WTC11 (cell line): Measurements from ENCODE around the gene ANTXR1. TPM values are rescaled to one million over a fixed set of nuclear protein-coding genes. Genes with fewer than 3 reads are reported as not detected.

Experiments
- ATAC-seq: fragments of 200-7000 bp; cut with Tn5 transposase; 2 replicates; pipeline ENCODE4 v1.10.0; 2021; ENCODE audit warnings: mild to moderate bottlenecking, moderate library complexity
- CTCF ChIA-PET: fragments of 300-600 bp; sonication (Branson Sonifier 250); formaldehyde crosslinking; loops from one replicate; lab custom pipeline; 2021; ENCODE audit warnings: antibody characterized with exemption; lab: Charles Lee
- POLR2A ChIA-PET: fragments of 350-600 bp; sonication (Branson Sonifier 250); formaldehyde crosslinking; loops from one replicate; lab custom pipeline; 2021; ENCODE audit warnings: antibody characterized with exemption; lab: Charles Lee
- DNase-seq: peaks from one replicate; pipeline ENCODE4 v3.0.0; 2021; ENCODE audit warnings: low spot score
- H3K27ac Mint-ChIP-seq: 2 replicates; pipeline ENCODE4 v1.8.0; 2021; ENCODE audit warnings: mixed read lengths
- H3K27me3 Mint-ChIP-seq: 2 replicates; pipeline ENCODE4 v1.8.0; 2021; ENCODE audit warnings: low read depth, mild to moderate bottlenecking, moderate library complexity, mixed read lengths
- H3K36me3 Mint-ChIP-seq: 2 replicates; pipeline ENCODE4 v1.8.0; 2021; ENCODE audit warnings: mixed read lengths
- H3K4me1 Mint-ChIP-seq: 2 replicates; pipeline ENCODE4 v1.8.0; 2022; ENCODE audit warnings: mixed read lengths
- H3K4me3 Mint-ChIP-seq: 2 replicates; pipeline ENCODE4 v1.8.0; 2021; ENCODE audit warnings: mild to moderate bottlenecking, moderate library complexity, mixed read lengths
- H3K9me3 Mint-ChIP-seq: 2 replicates; pipeline ENCODE4 v1.8.0; 2021; ENCODE audit warnings: mixed read lengths
- CREB1 ChIP-seq: sonication (generic); formaldehyde crosslinking; IDR thresholded peaks from 2 replicates; pipeline ENCODE4 v1.8.0; 2023; ENCODE audit warnings: mild to moderate bottlenecking, missing genetic modification reagents
- EMX1 ChIP-seq: fragments of 250-450 bp; sonication (Bioruptor Pico); IDR thresholded peaks from 2 replicates; pipeline ENCODE4 v1.8.0; 2021; ENCODE audit warnings: mild to moderate bottlenecking
- ESRRA ChIP-seq: sonication (generic); formaldehyde crosslinking; IDR thresholded peaks from 2 replicates; pipeline ENCODE4 v1.8.1; 2022; ENCODE audit warnings: mild to moderate bottlenecking, missing genetic modification reagents, borderline replicate concordance
- FOXK1 ChIP-seq: sonication (generic); formaldehyde crosslinking; IDR thresholded peaks from 2 replicates; pipeline ENCODE4 v1.8.0; 2022; ENCODE audit warnings: mild to moderate bottlenecking, moderate library complexity, missing genetic modification reagents
- FOXP1 ChIP-seq: sonication (generic); formaldehyde crosslinking; IDR thresholded peaks from 2 replicates; pipeline ENCODE4 v1.8.0; 2022; ENCODE audit warnings: missing genetic modification reagents, mild to moderate bottlenecking, moderate library complexity, borderline replicate concordance
- GABPB1 ChIP-seq: sonication (generic); formaldehyde crosslinking; IDR thresholded peaks from 2 replicates; pipeline ENCODE4 v1.8.1; 2023; ENCODE audit warnings: mild to moderate bottlenecking, missing genetic modification reagents
- GRHL2 ChIP-seq: fragments of 250-450 bp; sonication (Bioruptor Pico); IDR thresholded peaks from 2 replicates; pipeline ENCODE4 v1.8.0; 2022; ENCODE audit warnings: mild to moderate bottlenecking, moderate library complexity; ENCODE audit not compliant: insufficient replicate concordance, severe bottlenecking
- JAZF1 ChIP-seq: fragments of 250-450 bp; sonication (Bioruptor Pico); IDR thresholded peaks from 2 replicates; pipeline ENCODE4 v1.9.0; 2021; ENCODE audit warnings: moderate library complexity, mild to moderate bottlenecking, inconsistent platforms
- JUN ChIP-seq: sonication (generic); formaldehyde crosslinking; IDR thresholded peaks from 2 replicates; pipeline ENCODE4 v1.8.0; 2023; ENCODE audit warnings: mild to moderate bottlenecking, missing genetic modification reagents
- MXD4 ChIP-seq: fragments of 250-450 bp; sonication (Bioruptor Pico); IDR thresholded peaks from 2 replicates; pipeline ENCODE4 v1.8.0; 2021; ENCODE audit warnings: mild to moderate bottlenecking, moderate library complexity, borderline replicate concordance
- NFE2L1 ChIP-seq: sonication (generic); formaldehyde crosslinking; IDR thresholded peaks from 2 replicates; pipeline ENCODE4 v1.8.1; 2023; ENCODE audit warnings: missing genetic modification reagents
- NR2C2 ChIP-seq: sonication (generic); formaldehyde crosslinking; IDR thresholded peaks from 2 replicates; pipeline ENCODE4 v1.8.0; 2022; ENCODE audit warnings: mild to moderate bottlenecking, missing genetic modification reagents
- SOX15 ChIP-seq: fragments of 250-450 bp; sonication (Bioruptor Pico); IDR thresholded peaks from 2 replicates; pipeline ENCODE4 v1.9.0; 2021; ENCODE audit warnings: mild to moderate bottlenecking
- SP1 ChIP-seq: sonication (generic); formaldehyde crosslinking; conservative IDR thresholded peaks from 2 replicates; pipeline ENCODE4 v1.8.1; 2022; ENCODE audit warnings: missing genetic modification reagents
- TCF7 ChIP-seq: sonication (generic); formaldehyde crosslinking; IDR thresholded peaks from 2 replicates; pipeline ENCODE4 v1.8.0; 2022; ENCODE audit warnings: mild to moderate bottlenecking, low read depth, missing genetic modification reagents, moderate library complexity
- TEAD4 ChIP-seq: sonication (generic); formaldehyde crosslinking; IDR thresholded peaks from 2 replicates; pipeline ENCODE4 v1.8.0; 2022; ENCODE audit warnings: mild to moderate bottlenecking, missing genetic modification reagents
- ZNF396 ChIP-seq: fragments of 250-450 bp; sonication (Bioruptor Pico); IDR thresholded peaks from 2 replicates; pipeline ENCODE4 v1.8.0; 2021; ENCODE audit warnings: mild to moderate bottlenecking, moderate library complexity, borderline replicate concordance
- ZNF416 ChIP-seq: fragments of 250-450 bp; sonication (Bioruptor Pico); IDR thresholded peaks from 2 replicates; pipeline ENCODE4 v1.9.0; 2021; ENCODE audit warnings: mild to moderate bottlenecking, inconsistent platforms
- ZNF671 ChIP-seq: fragments of 250-450 bp; sonication (Bioruptor Pico); IDR thresholded peaks from 2 replicates; pipeline ENCODE4 v1.8.0; 2021; ENCODE audit warnings: mild to moderate bottlenecking
- total RNA-seq: library from RNA; stranded (reverse); gene quantifications from 3 replicates; pipeline ENCODE4 v1.2.3, GENCODE V29; 2021
- TF ChIP-seq, protein P1 (sequence below): sonication (generic); formaldehyde crosslinking; IDR thresholded peaks from 2 replicates; pipeline ENCODE4 v1.8.0; 2022; ENCODE audit warnings: missing genetic modification reagents
- TF ChIP-seq, protein P2 (sequence below): fragments of 250-450 bp; sonication (Bioruptor Pico); IDR thresholded peaks from 2 replicates; pipeline ENCODE4 v1.9.0; 2021; ENCODE audit warnings: moderate library complexity, mild to moderate bottlenecking, inconsistent platforms, borderline replicate concordance
- TF ChIP-seq, protein P3 (sequence below): sonication (generic); formaldehyde crosslinking; IDR thresholded peaks from 2 replicates; pipeline ENCODE4 v1.8.0; 2022; ENCODE audit warnings: mild to moderate bottlenecking, missing genetic modification reagents
- TF ChIP-seq, protein P4 (sequence below): sonication (generic); formaldehyde crosslinking; IDR thresholded peaks from 2 replicates; pipeline ENCODE4 v1.8.1; 2022; ENCODE audit warnings: low read depth, missing genetic modification reagents, borderline replicate concordance
- TF ChIP-seq, protein P5 (sequence below): sonication (generic); formaldehyde crosslinking; IDR thresholded peaks from 2 replicates; pipeline ENCODE4 v1.8.1; 2023; ENCODE audit warnings: mild to moderate bottlenecking, moderate library complexity, missing genetic modification reagents
- TF ChIP-seq, protein P6 (sequence below): sonication (generic); formaldehyde crosslinking; conservative IDR thresholded peaks from 2 replicates; pipeline ENCODE4 v1.8.1; 2023; ENCODE audit warnings: mild to moderate bottlenecking, low read depth, missing genetic modification reagents, moderate library complexity

The ANTXR1 gene
- total RNA-seq, 1 experiment from 2014 or later: 30.0 TPM

DNA sequence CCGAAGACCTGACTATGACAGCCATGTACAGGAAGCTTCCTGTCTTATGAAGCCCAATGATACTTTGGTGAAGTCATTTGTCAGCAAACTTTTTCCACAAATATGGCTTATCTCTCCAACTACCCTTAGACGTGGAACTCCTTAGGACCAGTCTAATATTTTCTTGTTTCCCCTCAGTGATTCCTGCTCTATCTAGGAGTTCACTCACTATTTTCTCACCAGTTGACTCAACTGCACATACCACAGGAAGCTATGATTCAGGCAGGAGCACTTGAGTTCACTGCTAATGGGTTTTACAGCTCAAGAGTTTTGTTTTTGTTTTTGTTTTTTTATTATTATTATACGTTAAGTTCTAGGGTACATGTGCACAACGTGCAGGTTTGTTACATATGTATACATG is 109.3 kb downstream of the ANTXR1 start:
- Mint-ChIP-seq H3K9me3 (no peaks in the 10 kb centered on the region), H3K27me3 (no peaks in the 10 kb centered on the region), H3K4me3 (no peak overlapping the region), H3K27ac (no peak overlapping the region)
- CTCF ChIA-PET: no interaction called here
- DNase-seq: no peak
- TF ChIP-seq JAZF1 (no peak), ESRRA (CRISPR knock-in tag) (no peak), TCF7 (CRISPR knock-in tag) (no peak), ZNF396 (CRISPR knock-in tag) (no peak), MXD4 (CRISPR knock-in tag) (no peak), NFE2L1 (no peak), GRHL2 (no peak), GABPB1 (CRISPR knock-in tag) (no peak), EMX1 (no peak), JUN (CRISPR knock-in tag) (no peak)
- TF ChIP-seq, protein P1, sequence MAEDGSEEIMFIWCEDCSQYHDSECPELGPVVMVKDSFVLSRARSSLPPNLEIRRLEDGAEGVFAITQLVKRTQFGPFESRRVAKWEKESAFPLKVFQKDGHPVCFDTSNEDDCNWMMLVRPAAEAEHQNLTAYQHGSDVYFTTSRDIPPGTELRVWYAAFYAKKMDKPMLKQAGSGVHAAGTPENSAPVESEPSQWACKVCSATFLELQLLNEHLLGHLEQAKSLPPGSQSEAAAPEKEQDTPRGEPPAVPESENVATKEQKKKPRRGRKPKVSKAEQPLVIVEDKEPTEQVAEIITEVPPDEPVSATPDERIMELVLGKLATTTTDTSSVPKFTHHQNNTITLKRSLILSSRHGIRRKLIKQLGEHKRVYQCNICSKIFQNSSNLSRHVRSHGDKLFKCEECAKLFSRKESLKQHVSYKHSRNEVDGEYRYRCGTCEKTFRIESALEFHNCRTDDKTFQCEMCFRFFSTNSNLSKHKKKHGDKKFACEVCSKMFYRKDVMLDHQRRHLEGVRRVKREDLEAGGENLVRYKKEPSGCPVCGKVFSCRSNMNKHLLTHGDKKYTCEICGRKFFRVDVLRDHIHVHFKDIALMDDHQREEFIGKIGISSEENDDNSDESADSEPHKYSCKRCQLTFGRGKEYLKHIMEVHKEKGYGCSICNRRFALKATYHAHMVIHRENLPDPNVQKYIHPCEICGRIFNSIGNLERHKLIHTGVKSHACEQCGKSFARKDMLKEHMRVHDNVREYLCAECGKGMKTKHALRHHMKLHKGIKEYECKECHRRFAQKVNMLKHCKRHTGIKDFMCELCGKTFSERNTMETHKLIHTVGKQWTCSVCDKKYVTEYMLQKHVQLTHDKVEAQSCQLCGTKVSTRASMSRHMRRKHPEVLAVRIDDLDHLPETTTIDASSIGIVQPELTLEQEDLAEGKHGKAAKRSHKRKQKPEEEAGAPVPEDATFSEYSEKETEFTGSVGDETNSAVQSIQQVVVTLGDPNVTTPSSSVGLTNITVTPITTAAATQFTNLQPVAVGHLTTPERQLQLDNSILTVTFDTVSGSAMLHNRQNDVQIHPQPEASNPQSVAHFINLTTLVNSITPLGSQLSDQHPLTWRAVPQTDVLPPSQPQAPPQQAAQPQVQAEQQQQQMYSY (CRISPR knock-in tag): no peak
- TF ChIP-seq, protein P2, sequence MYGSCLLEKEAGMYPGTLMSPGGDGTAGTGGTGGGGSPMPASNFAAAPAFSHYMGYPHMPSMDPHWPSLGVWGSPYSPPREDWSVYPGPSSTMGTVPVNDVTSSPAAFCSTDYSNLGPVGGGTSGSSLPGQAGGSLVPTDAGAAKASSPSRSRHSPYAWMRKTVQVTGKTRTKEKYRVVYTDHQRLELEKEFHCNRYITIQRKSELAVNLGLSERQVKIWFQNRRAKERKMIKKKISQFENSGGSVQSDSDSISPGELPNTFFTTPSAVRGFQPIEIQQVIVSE (CRISPR knock-in tag): no peak
- TF ChIP-seq, all 79 proteins: peak for 0
- Mint-ChIP-seq H3K4me1 (peaks cover 20% of the 10 kb centered on the region), H3K36me3 (peaks cover 5% of the 10 kb centered on the region; the same call in 1 of the 2 replicates)
- ATAC-seq: no peak
- POLR2A ChIA-PET: no interaction called here

DNA sequence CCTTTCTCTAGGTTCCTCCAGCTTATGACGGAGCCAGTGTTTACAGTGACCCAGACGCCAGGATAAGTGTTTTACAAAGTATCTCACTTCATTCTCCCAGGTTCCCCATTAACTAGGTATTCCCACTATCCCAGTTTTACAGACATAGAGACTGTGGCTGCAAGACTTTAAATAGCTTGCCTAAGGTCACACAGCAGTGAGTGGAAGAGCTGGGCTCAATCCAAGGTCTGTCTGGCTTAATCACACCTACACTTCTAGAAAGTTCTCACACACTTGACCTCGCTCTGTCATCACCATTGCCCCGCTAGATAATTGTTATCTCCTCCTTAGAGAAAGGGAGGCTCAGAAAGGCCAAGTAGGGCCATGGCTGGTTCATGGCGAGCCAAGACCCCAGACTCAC is 110.2 kb downstream of the ANTXR1 start:
- ChIA-PET POLR2A (no interaction called here), CTCF (no interaction called here)
- ATAC-seq (no peak), DNase-seq (no peak)
- Mint-ChIP-seq H3K4me1 (peaks cover 20% of the 10 kb centered on the region), H3K27me3 (no peaks in the 10 kb centered on the region), H3K36me3 (peaks cover 5% of the 10 kb centered on the region; the same call in 1 of the 2 replicates), H3K4me3 (no peak overlapping the region), H3K27ac (no peak overlapping the region), H3K9me3 (no peaks in the 10 kb centered on the region)
- TF ChIP-seq, protein P2 (CRISPR knock-in tag): no peak
- TF ChIP-seq NR2C2 (CRISPR knock-in tag): no peak
- TF ChIP-seq, protein P3, sequence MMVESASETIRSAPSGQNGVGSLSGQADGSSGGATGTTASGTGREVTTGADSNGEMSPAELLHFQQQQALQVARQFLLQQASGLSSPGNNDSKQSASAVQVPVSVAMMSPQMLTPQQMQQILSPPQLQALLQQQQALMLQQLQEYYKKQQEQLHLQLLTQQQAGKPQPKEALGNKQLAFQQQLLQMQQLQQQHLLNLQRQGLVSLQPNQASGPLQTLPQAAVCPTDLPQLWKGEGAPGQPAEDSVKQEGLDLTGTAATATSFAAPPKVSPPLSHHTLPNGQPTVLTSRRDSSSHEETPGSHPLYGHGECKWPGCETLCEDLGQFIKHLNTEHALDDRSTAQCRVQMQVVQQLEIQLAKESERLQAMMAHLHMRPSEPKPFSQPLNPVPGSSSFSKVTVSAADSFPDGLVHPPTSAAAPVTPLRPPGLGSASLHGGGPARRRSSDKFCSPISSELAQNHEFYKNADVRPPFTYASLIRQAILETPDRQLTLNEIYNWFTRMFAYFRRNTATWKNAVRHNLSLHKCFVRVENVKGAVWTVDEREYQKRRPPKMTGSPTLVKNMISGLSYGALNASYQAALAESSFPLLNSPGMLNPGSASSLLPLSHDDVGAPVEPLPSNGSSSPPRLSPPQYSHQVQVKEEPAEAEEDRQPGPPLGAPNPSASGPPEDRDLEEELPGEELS (CRISPR knock-in tag): no peak
- no peak for TF ChIP-seq FOXP1 (CRISPR knock-in tag)
- TF ChIP-seq CREB1: no peak
- TF ChIP-seq TEAD4 (CRISPR knock-in tag): no peak
- no peak for TF ChIP-seq SP1
- TF ChIP-seq FOXK1 (CRISPR knock-in tag): no peak
- TF ChIP-seq, protein P4, sequence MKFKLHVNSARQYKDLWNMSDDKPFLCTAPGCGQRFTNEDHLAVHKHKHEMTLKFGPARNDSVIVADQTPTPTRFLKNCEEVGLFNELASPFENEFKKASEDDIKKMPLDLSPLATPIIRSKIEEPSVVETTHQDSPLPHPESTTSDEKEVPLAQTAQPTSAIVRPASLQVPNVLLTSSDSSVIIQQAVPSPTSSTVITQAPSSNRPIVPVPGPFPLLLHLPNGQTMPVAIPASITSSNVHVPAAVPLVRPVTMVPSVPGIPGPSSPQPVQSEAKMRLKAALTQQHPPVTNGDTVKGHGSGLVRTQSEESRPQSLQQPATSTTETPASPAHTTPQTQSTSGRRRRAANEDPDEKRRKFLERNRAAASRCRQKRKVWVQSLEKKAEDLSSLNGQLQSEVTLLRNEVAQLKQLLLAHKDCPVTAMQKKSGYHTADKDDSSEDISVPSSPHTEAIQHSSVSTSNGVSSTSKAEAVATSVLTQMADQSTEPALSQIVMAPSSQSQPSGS (CRISPR knock-in tag): no peak
- no peak for TF ChIP-seq JAZF1
- no peak for TF ChIP-seq ZNF416 (CRISPR knock-in tag)
- TF ChIP-seq, protein P5, sequence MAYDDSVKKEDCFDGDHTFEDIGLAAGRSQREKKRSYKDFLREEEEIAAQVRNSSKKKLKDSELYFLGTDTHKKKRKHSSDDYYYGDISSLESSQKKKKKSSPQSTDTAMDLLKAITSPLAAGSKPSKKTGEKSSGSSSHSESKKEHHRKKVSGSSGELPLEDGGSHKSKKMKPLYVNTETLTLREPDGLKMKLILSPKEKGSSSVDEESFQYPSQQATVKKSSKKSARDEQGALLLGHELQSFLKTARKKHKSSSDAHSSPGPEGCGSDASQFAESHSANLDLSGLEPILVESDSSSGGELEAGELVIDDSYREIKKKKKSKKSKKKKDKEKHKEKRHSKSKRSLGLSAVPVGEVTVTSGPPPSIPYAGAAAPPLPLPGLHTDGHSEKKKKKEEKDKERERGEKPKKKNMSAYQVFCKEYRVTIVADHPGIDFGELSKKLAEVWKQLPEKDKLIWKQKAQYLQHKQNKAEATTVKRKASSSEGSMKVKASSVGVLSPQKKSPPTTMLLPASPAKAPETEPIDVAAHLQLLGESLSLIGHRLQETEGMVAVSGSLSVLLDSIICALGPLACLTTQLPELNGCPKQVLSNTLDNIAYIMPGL (CRISPR knock-in tag): no peak
- TF ChIP-seq, protein P6, sequence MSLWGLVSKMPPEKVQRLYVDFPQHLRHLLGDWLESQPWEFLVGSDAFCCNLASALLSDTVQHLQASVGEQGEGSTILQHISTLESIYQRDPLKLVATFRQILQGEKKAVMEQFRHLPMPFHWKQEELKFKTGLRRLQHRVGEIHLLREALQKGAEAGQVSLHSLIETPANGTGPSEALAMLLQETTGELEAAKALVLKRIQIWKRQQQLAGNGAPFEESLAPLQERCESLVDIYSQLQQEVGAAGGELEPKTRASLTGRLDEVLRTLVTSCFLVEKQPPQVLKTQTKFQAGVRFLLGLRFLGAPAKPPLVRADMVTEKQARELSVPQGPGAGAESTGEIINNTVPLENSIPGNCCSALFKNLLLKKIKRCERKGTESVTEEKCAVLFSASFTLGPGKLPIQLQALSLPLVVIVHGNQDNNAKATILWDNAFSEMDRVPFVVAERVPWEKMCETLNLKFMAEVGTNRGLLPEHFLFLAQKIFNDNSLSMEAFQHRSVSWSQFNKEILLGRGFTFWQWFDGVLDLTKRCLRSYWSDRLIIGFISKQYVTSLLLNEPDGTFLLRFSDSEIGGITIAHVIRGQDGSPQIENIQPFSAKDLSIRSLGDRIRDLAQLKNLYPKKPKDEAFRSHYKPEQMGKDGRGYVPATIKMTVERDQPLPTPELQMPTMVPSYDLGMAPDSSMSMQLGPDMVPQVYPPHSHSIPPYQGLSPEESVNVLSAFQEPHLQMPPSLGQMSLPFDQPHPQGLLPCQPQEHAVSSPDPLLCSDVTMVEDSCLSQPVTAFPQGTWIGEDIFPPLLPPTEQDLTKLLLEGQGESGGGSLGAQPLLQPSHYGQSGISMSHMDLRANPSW (CRISPR knock-in tag): no peak
- TF ChIP-seq SOX15 (CRISPR knock-in tag): no peak
- no peak for TF ChIP-seq ZNF671
